ENCODE data around the gene NUDT3.

GRCh38 chr6:34414999-34415858, 22.8 kb upstream of the NUDT3 start:
- TF ChIP-seq CREB5 (CRISPR knock-in tag; IDR thresholded peaks at IDR 0.05; ENCODE audit: low read depth) (no peak), BACH2 (CRISPR knock-in tag; IDR thresholded peaks at IDR 0.05; ENCODE audit: borderline replicate concordance) (no peak), ISL1 (CRISPR knock-in tag; IDR thresholded peaks at IDR 0.05) (no peak), TOX (CRISPR knock-in tag; IDR thresholded peaks at IDR 0.05; ENCODE audit: borderline replicate concordance) (no peak), ARNTL (CRISPR knock-in tag; IDR thresholded peaks at IDR 0.05; ENCODE audit: borderline replicate concordance, low read depth) (no peak), GLIS3 (CRISPR knock-in tag; IDR thresholded peaks at IDR 0.05) (no peak), ZFP30 (CRISPR knock-in tag; IDR thresholded peaks at IDR 0.05) (no peak), ZNF70 (CRISPR knock-in tag; IDR thresholded peaks at IDR 0.05) (no peak), ZC3H10 (CRISPR knock-in tag; IDR thresholded peaks at IDR 0.05) (no peak), ZFP3 (CRISPR knock-in tag; IDR thresholded peaks at IDR 0.05) (no peak), TCF4 (CRISPR knock-in tag; IDR thresholded peaks at IDR 0.05; ENCODE audit: borderline replicate concordance) (no peak), OSR1 (CRISPR knock-in tag; IDR thresholded peaks at IDR 0.05) (no peak)
- TF ChIP-seq, protein P1, sequence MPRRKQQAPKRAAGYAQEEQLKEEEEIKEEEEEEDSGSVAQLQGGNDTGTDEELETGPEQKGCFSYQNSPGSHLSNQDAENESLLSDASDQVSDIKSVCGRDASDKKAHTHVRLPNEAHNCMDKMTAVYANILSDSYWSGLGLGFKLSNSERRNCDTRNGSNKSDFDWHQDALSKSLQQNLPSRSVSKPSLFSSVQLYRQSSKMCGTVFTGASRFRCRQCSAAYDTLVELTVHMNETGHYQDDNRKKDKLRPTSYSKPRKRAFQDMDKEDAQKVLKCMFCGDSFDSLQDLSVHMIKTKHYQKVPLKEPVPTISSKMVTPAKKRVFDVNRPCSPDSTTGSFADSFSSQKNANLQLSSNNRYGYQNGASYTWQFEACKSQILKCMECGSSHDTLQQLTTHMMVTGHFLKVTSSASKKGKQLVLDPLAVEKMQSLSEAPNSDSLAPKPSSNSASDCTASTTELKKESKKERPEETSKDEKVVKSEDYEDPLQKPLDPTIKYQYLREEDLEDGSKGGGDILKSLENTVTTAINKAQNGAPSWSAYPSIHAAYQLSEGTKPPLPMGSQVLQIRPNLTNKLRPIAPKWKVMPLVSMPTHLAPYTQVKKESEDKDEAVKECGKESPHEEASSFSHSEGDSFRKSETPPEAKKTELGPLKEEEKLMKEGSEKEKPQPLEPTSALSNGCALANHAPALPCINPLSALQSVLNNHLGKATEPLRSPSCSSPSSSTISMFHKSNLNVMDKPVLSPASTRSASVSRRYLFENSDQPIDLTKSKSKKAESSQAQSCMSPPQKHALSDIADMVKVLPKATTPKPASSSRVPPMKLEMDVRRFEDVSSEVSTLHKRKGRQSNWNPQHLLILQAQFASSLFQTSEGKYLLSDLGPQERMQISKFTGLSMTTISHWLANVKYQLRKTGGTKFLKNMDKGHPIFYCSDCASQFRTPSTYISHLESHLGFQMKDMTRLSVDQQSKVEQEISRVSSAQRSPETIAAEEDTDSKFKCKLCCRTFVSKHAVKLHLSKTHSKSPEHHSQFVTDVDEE (CRISPR knock-in tag; IDR thresholded peaks at IDR 0.05), result no peak

All from SK-N-SH treated with all-trans-retinoic acid at 6 μM for 48 hours (cell line).